ENCODE measurements around the gene TALDO1.

TALDO1 gene

DNA sequence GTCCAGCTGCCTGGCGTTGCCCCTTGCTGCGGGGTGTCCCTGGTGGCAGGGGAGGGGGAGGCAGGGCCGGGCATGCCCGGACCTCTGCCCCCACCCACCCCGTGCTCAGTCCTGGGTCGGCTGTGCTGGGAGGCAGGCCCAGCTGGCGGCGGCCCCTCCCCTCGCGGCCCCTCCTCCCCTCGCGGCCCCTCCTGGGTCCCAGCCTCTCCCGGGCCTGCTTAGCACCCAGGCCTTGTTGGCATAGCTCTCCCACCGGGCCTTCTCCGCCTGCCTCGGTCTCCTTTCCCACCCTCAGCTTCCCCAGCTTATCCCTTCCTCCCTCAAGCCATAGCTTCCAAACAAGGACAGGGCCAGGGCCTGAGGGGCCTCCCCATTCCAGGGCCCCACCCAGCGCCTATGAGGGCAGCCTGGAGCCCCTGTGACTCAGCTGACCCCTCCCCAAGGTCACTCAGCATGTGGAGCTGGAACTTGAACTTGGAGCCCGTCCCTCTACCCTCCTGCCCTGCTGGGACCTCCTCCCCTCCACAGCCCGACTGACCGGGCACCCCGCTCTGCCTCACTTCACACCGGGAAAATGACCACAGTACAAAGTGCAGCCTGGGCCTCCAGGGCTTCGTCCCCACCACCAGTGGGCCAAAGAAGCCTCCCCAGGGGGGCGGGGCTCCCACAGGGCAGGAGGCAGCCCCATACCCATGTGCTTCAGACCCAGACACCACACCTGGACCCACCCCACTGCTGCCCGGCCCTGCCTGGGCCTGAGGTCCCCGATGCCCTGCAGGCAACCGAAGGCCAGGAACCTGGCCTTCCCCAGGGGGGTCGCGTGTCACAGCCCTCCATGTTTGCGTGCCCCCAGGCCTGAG, 40.1 kb upstream of the TALDO1 start:
- H3K4me3 ChIP-seq (ENCODE audit: low read length), result peak overlapping the region; percentile 89
- peak; percentile 49 for DNase-seq (ENCODE audit: low read depth)
- TF ChIP-seq CTCF (conservative IDR thresholded peaks at IDR 0.05; ENCODE audit: low read length), result peak; percentile 20

DNA sequence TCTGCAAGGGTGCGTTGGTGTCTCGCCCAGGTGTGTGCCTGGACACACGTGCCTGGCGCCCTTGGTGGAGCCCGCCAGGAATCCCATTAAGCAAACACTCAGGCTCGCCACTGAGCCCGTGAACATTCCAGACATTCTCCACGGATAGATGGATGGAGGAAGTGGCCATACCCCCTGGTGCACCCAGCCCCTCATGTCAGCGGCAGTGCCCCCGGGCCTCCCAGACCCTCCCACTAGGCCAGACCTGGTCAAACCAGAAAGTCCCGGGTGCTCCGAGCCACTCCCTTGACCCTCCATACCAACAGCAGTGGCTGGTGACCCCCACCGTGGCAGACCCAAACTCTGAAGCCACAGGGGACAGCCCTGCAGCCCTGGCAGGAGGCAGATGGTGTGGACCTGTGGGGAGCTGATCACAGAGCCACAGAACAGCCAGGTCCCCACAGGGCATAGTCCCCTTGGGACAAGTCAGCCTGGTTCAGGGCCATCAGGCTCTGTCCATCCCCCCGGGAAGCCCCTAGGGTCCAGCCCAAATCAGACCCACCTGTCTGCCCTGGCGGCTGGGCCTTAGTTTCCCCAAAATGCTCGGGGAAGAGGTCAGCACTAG, 39.3 kb upstream of the TALDO1 start:
- no peak for DNase-seq (ENCODE audit: low read depth)
- no peak for TF ChIP-seq CTCF (conservative IDR thresholded peaks at IDR 0.05; ENCODE audit: low read length)
- peak overlapping the region; percentile 89 for H3K4me3 ChIP-seq (ENCODE audit: low read length)

DNA sequence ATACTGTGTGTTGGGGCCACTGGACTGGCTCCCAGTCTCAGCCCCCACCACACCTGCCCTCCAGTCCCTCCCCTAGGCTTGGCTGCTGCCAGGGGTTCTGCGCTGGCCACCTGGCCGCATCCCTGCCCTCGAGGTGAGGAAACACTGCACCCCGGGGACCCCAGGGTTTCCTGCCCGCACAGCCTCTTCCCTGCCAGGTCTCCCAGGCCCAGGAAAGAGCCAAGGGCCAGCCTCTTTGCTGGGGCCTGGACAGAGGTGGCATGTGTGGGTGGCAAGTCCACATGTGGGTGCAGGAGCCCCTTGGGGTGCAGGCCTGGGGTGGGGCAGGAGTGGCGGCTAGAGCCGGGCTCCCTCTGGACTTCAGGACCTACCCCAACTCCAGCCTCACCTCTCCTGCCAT, 38.8 kb upstream of the TALDO1 start:
- DNase-seq (ENCODE audit: low read depth), result no peak
- TF ChIP-seq CTCF (conservative IDR thresholded peaks at IDR 0.05; ENCODE audit: low read length), result no peak
- no peak overlapping the region for H3K4me3 ChIP-seq (ENCODE audit: low read length)

DNA sequence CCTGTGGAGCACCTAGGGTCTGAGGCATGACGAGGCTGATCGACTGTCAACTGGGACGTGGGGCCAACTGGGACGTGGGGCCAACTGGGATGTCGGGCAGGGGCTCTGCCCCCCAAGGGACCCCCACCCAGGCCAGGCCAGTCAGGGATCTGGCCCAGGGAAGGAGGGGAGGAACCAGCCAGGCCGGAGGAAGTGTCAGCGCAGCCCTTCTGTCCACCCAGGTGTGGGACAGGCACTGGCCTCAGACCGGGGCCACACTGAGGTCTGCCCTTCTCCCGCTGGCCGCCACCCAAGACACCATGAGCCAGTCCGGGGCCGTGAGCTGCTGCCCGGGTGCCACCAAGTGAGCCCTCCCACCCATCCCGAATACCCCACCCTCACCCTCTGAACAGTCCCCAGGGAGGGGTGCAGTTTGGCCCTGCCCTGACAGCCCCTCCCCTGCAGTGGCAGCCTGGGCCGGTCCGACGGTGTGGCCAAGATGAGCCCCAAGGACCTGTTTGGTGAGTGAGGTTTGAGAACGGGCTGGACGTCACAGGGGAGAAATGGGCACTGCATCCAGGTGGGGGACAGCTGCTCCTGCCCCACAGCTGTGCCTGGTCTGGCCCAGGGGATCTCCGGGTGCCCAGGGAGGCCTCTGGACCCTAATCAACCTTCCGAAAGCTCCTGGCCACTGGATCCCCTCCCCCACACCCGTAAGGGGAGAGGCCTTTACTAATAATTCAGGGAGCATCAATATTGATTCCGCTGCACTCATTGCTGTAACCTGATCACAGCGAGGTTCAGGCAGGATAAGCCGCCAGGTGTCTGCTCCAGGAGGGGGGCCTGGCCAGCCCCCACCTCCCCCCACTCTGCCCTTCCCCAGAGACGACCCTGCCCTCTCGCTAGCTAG, 37.9 kb upstream of the TALDO1 start:
- no peak for DNase-seq (ENCODE audit: low read depth)
- TF ChIP-seq CTCF (conservative IDR thresholded peaks at IDR 0.05; ENCODE audit: low read length), result no peak
- H3K4me3 ChIP-seq (ENCODE audit: low read length), result no peak overlapping the region

DNA sequence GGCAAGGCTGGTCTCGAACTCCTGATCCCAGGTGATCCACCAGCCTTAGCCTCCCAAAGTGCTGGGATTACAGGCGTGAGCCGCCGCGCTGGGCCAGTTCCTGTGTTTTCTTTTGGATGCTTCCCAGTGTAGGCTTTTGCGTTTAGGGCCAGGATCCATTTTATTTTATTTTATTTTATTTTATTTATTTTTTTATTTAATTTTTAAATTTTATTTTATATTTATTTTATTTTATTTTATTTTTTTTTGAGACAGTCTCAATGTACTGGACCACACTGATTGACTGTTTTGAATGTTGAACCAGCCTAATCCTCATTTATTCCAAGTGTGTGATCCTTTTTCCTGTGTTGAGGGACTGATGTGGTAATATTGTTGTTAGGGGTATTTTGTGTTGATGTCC, 32.8 kb upstream of the TALDO1 start:
- no peak for TF ChIP-seq CTCF (conservative IDR thresholded peaks at IDR 0.05; ENCODE audit: low read length)
- no peak overlapping the region for H3K4me3 ChIP-seq (ENCODE audit: low read length)
- DNase-seq (ENCODE audit: low read depth), result no peak

DNA sequence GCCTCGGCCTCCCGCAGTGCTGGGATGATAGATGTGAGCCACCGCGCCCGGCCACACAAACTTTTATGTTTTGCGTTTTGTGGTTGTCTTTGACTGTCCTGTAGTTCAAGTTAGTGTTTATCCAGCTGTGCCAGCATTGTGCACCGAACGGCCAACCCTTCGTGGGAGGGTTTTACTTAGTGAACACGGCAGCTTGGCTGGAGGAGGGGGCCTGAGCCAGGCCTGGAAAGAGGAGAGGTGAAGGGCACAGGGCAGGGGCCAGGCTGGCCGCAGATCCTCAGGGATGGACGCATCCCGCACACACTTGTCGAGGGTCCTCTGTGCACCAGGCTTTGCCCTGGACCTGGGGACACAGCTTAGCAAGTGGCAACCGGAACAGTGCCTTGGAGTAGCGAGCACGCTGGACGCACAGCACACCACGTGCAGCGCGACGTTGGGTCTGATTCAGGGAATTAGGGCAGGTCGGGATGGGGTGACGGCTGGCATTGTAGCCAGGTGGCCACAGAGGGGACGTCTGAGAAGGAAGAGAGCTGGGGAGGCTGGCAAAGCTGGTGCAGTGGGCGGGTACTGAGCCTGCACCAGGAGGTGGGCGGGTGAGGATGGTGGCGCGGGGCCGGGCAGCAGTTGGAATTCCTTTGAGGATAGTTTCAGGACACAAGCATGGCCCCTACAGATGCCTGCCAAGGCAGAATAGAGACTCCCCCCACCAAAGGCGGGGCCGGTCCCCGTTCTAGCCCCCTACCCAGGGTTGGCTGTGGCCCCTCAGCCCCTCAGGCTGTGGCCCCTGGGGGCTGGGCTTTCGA, 27.8 kb upstream of the TALDO1 start:
- no peak overlapping the region for H3K4me3 ChIP-seq (ENCODE audit: low read length)
- no peak for DNase-seq (ENCODE audit: low read depth)
- TF ChIP-seq CTCF (conservative IDR thresholded peaks at IDR 0.05; ENCODE audit: low read length), result no peak

Data from AG10803 (cell line).